Measurements from ENCODE around the gene ZNF407.

DNA sequence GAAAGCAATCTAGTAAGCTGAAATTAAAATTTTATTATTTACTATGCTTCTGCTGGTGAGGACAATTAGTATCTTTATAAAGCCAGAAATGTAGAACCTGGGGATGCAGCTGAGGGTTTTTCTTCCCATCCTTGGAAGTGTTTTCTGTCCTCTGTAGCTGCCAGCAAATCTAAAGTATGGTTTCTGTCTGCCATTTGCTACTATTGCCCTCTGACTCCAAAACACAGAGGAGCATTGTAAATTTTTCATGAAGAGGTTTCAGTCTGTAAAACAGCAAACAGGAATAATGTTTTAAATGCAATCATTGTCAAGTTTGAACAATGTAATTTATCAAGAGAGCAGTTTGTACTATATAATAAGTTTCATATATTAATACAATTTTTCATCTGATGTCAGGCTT is 258.8 kb downstream of the ZNF407 start:
- TF ChIP-seq POLR2AphosphoS5 (IDR thresholded peaks at IDR 0.05) (no peak), POLR2A (IDR thresholded peaks at IDR 0.05) (no peak)
- TF ChIP-seq, protein P1, sequence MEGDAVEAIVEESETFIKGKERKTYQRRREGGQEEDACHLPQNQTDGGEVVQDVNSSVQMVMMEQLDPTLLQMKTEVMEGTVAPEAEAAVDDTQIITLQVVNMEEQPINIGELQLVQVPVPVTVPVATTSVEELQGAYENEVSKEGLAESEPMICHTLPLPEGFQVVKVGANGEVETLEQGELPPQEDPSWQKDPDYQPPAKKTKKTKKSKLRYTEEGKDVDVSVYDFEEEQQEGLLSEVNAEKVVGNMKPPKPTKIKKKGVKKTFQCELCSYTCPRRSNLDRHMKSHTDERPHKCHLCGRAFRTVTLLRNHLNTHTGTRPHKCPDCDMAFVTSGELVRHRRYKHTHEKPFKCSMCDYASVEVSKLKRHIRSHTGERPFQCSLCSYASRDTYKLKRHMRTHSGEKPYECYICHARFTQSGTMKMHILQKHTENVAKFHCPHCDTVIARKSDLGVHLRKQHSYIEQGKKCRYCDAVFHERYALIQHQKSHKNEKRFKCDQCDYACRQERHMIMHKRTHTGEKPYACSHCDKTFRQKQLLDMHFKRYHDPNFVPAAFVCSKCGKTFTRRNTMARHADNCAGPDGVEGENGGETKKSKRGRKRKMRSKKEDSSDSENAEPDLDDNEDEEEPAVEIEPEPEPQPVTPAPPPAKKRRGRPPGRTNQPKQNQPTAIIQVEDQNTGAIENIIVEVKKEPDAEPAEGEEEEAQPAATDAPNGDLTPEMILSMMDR (IDR thresholded peaks at IDR 0.05 in 8 of 11, conservative IDR thresholded peaks at IDR 0.05 in 3 of 11) = no peak
